HG03432 (cell line): ENCODE measurements around the gene STK25.
"Not testable (repeated sequence)": the region's sequence is repeated elsewhere in the genome, so short reads cannot be mapped to it uniquely, and the experiment has no call there.

Experiments used
- ATAC-seq: cut with Tn5 transposase; IDR thresholded peaks from one replicate; pipeline ENCODE4 v1.9.1; 2021; ENCODE audit warnings: mild to moderate bottlenecking, moderate library complexity; ENCODE audit not compliant: unreplicated experiment

STK25 gene

GRCh38 chr2:241469746-241470145 is 38.6 kb downstream of the STK25 start:
- ATAC-seq: no peak

- no peak for ATAC-seq
Observed at GRCh38 chr2:241468476-241468781, 40.0 kb downstream of the STK25 start.

GRCh38 chr2:241467777-241468475 is 40.5 kb downstream of the STK25 start:
- ATAC-seq: no peak

- no peak for ATAC-seq
Observed at GRCh38 chr2:241466230-241466629, 42.2 kb downstream of the STK25 start.

- ATAC-seq: no peak
Observed at GRCh38 chr2:241465543-241465942, 42.8 kb downstream of the STK25 start.

- ATAC-seq: no peak
Observed at GRCh38 chr2:241463276-241464135, 44.9 kb downstream of the STK25 start.

- ATAC-seq: no peak
Observed at GRCh38 chr2:241461693-241462677, 46.4 kb downstream of the STK25 start.

- ATAC-seq: no peak
Observed at GRCh38 chr2:241460631-241461030, 47.8 kb downstream of the STK25 start.

GRCh38 chr2:241459520-241459919 is 48.9 kb downstream of the STK25 start:
- no peak for ATAC-seq

GRCh38 chr2:241458687-241459086 is 49.7 kb downstream of the STK25 start:
- no peak for ATAC-seq

GRCh38 chr2:241456546-241456945 is 51.8 kb downstream of the STK25 start:
- ATAC-seq: no peak

GRCh38 chr2:241454837-241455485 is 53.4 kb downstream of the STK25 start:
- ATAC-seq: no peak

- not testable (repeated sequence) for ATAC-seq
Observed at GRCh38 chr2:241453919-241454318, 54.5 kb downstream of the STK25 start.

GRCh38 chr2:241451840-241452506 is 56.4 kb downstream of the STK25 start:
- no peak for ATAC-seq

- ATAC-seq: not testable (repeated sequence)
Observed at GRCh38 chr2:241450092-241450491, 58.3 kb downstream of the STK25 start.

- no peak for ATAC-seq
Observed at GRCh38 chr2:241445426-241445825, 63.0 kb downstream of the STK25 start.

- ATAC-seq: no peak
Observed at GRCh38 chr2:241443486-241444223, 64.7 kb downstream of the STK25 start.
